GM12892 (cell line): ENCODE data around the gene ITPR3.

Experiments used
- POLR2A ChIP-seq: IDR thresholded peaks from 2 replicates; pipeline ENCODE4 v1.6.1; 2011; ENCODE audit warnings: low read depth, low read length, control low read depth
- POLR2AphosphoS5 ChIP-seq: IDR thresholded peaks from 2 replicates; pipeline ENCODE4 v1.6.1; 2011; ENCODE audit warnings: low read depth, low read length, control low read depth
- TAF1 ChIP-seq: IDR thresholded peaks from 2 replicates; pipeline ENCODE4 v1.6.1; 2011; ENCODE audit warnings: low read depth, mild to moderate bottlenecking, control low read depth, low read length, borderline replicate concordance

DNA sequence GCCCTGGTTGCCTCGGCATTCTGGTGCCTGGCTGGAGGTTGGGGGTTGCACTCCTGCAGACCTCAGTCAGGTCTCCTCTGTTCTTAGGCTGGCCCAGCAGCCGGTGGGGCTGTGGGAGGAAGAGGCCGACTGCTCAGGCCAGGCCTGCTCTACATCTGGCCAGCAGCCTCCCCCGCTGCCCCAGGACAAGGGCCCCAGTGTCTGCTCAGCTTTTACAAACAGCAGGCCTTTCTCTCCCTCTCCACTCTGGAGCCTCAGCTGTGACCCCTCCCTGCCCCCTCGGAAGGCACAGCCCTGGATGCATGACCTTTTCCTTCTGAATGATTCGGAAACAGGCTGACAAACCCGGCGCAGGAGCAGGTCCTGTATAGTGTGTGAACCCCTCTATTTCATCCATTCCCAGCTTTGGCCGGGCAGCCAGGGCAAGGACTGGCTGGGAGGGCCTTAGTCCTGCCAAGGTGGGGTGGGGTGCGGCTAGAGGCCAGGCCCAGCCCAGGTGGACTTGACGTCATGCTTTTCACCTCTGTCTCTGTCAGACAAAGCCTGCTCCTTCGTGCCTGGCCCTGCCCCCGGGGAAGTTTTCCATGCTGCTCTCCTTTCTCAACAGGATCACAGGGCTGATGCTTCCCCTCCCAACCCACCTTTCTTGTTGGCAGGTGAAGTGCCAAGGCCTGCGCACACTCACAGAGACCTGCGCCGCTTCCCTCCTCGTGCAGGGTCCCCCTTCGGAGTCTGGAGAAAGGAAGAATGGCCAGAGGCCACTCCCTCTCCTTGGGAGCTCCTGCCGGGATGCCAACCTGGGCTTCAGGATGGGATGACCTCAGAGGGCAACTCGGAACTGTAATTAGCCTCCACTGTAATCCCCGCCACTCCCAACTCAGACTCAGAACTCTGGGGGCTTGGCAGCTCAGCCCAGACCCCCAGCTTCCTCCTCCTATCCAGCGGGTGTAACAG, 10.1 kb upstream of the ITPR3 start:
- TF ChIP-seq POLR2A (no peak), POLR2AphosphoS5 (no peak), TAF1 (no peak)
